H4 (cell line): ENCODE measurements around the gene EOMES. TPM values are rescaled to one million over a fixed set of nuclear protein-coding genes. Genes with fewer than 3 reads are reported as not detected.
"Not testable (repeated sequence)": the region's sequence is repeated elsewhere in the genome, so short reads cannot be mapped to it uniquely, and the experiment has no call there.

ENCODE experiments used
- DNase-seq: peaks from one replicate; pipeline ENCODE4 v3.0.0-alpha.2; 2015; ENCODE audit warnings: low spot score
- total RNA-seq: library from RNA; depleted of rRNA; stranded (reverse); fragments of >200 nt; shearing (Covaris generic); gene quantifications from 2 replicates; pipeline ENCODE4 v1.2.3, GENCODE V29; 2014; rRNA removed

Gene EOMES
- total RNA-seq: 0.17 TPM in 1 of 2 replicates, not detected in the other

- DNase-seq: peak; percentile 27
Measured at GRCh38 chr3:27721717-27722564, at the start of gene EOMES. Gene EOMES (minus strand): TSS chr3:27722323. CDS start chr3:27722294, 29 bp downstream.

- DNase-seq: not testable (repeated sequence)
Measured at GRCh38 chr3:27770384-27770783, 48.3 kb upstream of the EOMES start.

- no peak for DNase-seq
Measured at GRCh38 chr3:27767000-27767399, 44.9 kb upstream of the EOMES start.

- peak; percentile 68 for DNase-seq
Measured at GRCh38 chr3:27758083-27758482, 36.0 kb upstream of the EOMES start.

- DNase-seq: no peak
Measured at GRCh38 chr3:27756877-27757276, 34.8 kb upstream of the EOMES start.

GRCh38 chr3:27752926-27753325 is 30.8 kb upstream of the EOMES start:
- DNase-seq: no peak

GRCh38 chr3:27749643-27750042 is 27.5 kb upstream of the EOMES start:
- no peak for DNase-seq

- DNase-seq: no peak
Measured at GRCh38 chr3:27746838-27747237, 24.7 kb upstream of the EOMES start.

- DNase-seq: no peak
Measured at GRCh38 chr3:27740854-27741253, 18.7 kb upstream of the EOMES start.

GRCh38 chr3:27737091-27737490 is 15.0 kb upstream of the EOMES start:
- DNase-seq: no peak

GRCh38 chr3:27730774-27731659 is 8.9 kb upstream of the EOMES start:
- DNase-seq: no peak

GRCh38 chr3:27729748-27730611 is 7.9 kb upstream of the EOMES start:
- DNase-seq: no peak

GRCh38 chr3:27729325-27729724 is 7.2 kb upstream of the EOMES start:
- DNase-seq: no peak

GRCh38 chr3:27728195-27729087 is 6.3 kb upstream of the EOMES start:
- DNase-seq: no peak

- no peak for DNase-seq
Measured at GRCh38 chr3:27726240-27726639, 4.1 kb upstream of the EOMES start.

- DNase-seq: no peak
Measured at GRCh38 chr3:27724459-27725197, 2.5 kb upstream of the EOMES start.

- DNase-seq: no peak
Measured at GRCh38 chr3:27723815-27724458, 1.8 kb upstream of the EOMES start.

- DNase-seq: no peak
Measured at GRCh38 chr3:27723456-27723814, 1.3 kb upstream of the EOMES start.

GRCh38 chr3:27723001-27723445 is 900 bp upstream of the EOMES start:
- no peak for DNase-seq
